B cell (primary cell): Measurements from ENCODE around the gene IL31. TPM values are rescaled to one million over a fixed set of nuclear protein-coding genes. Genes with fewer than 3 reads are reported as not detected.

Experiments used
- ATAC-seq: fragments of 200-7000 bp; cut with Tn5 transposase; one replicate; pipeline ENCODE4 v1.10.0; 2021; ENCODE audit warnings: low read depth, mild to moderate bottlenecking, moderate number of reproducible peaks, moderate library complexity
- CTCF ChIA-PET: fragments of 350-600 bp; sonication (Branson Sonifier 250); formaldehyde crosslinking; loops from one replicate; lab custom pipeline; 2021; ENCODE audit warnings: antibody characterized with exemption, inconsistent platforms; lab: Charles Lee
- POLR2A ChIA-PET: fragments of 350-600 bp; sonication (Branson Sonifier 250); formaldehyde crosslinking; loops from one replicate; lab custom pipeline; 2021; ENCODE audit warnings: antibody characterized with exemption; lab: Charles Lee
- DNase-seq: peaks from one replicate; pipeline ENCODE4 v3.0.0; 2013
- H2AFZ ChIP-seq: 2 replicates; pipeline ENCODE4 v1.6.1; 2012; ENCODE audit warnings: mild to moderate bottlenecking, low read depth, low read length; ENCODE audit not compliant: insufficient read depth, poor library complexity, severe bottlenecking
- H3K27ac ChIP-seq, 2 donors: 1 replicate in 1 of 2; 2 replicates in 1 of 2; pipeline ENCODE4 v1.5.1; 2012 to 2013; ENCODE audit warnings: low read length in 2 of 2, mild to moderate bottlenecking in 2 of 2, moderate library complexity in 1 of 2
- H3K27me3 ChIP-seq, 4 experiments: fragments of 200-600 bp in 1 of 4; sonication (generic) in 1 of 4; replicated peaks in 1 of 4; 1 replicate in 2 of 4; 2 replicates in 2 of 4; pipeline versions ENCODE4 v1.6.1 to v1.7.0; 2013 to 2016; ENCODE audit warnings: low read length in 3 of 4, mild to moderate bottlenecking in 2 of 4, mixed read lengths in 1 of 4, moderate library complexity in 1 of 4; ENCODE audit not compliant: insufficient read depth in 4 of 4, control insufficient read depth in 3 of 4; ENCODE audit errors: control extremely low read depth in 1 of 4
- H3K36me3 ChIP-seq, 2 experiments: replicated peaks in 1 of 2; 1 replicate in 1 of 2; 2 replicates in 1 of 2; pipeline versions ENCODE4 v1.6.1 to v1.7.1; 2013; ENCODE audit warnings: low read length in 1 of 2; ENCODE audit not compliant: insufficient read depth in 2 of 2, control insufficient read depth in 1 of 2; ENCODE audit errors: control extremely low read depth in 1 of 2, extremely low read depth in 1 of 2
- H3K4me1 ChIP-seq, 2 donors: fragments of 200-600 bp in 1 of 2; sonication (generic) in 1 of 2; 1 replicate in 1 of 2; 2 replicates in 1 of 2; pipeline versions ENCODE4 v1.5.1 to v1.6.1; 2013 to 2017; ENCODE audit warnings: low read length in 2 of 2; ENCODE audit not compliant: control insufficient read depth in 2 of 2, insufficient read depth in 2 of 2
- H3K4me2 ChIP-seq: replicated peaks from 2 replicates; pipeline ENCODE3; 2012; ENCODE audit warnings: mild to moderate bottlenecking, low read depth, low read length; ENCODE audit not compliant: poor library complexity, severe bottlenecking
- H3K4me3 ChIP-seq, 5 experiments: fragments of 200-600 bp in 1 of 5; sonication (generic) in 1 of 5; 1 replicate in 3 of 5; 2 replicates in 2 of 5; pipeline versions ENCODE4 v1.5.1 to v1.7.0; 2011 to 2016; ENCODE audit warnings: low read length in 4 of 5, mild to moderate bottlenecking in 4 of 5, low read depth in 2 of 5, control low read depth in 1 of 5, moderate library complexity in 1 of 5; ENCODE audit not compliant: insufficient read depth in 1 of 5; ENCODE audit errors: control extremely low read depth in 1 of 5, extremely low read depth in 1 of 5
- H3K79me2 ChIP-seq: fragments of 200-600 bp; sonication (generic); one replicate; pipeline ENCODE4 v1.6.0; 2016; ENCODE audit warnings: low read length; ENCODE audit not compliant: control insufficient read depth, insufficient read depth
- H3K9ac ChIP-seq: fragments of 200-600 bp; sonication (generic); 2 replicates; pipeline ENCODE4 v1.6.1; 2017; ENCODE audit warnings: mild to moderate bottlenecking, low read length, moderate library complexity
- H3K9me3 ChIP-seq, 3 donors: one replicate each; pipeline versions ENCODE4 v1.6.1 to v1.7.1; 2013; ENCODE audit warnings: low read length in 2 of 3; ENCODE audit not compliant: control insufficient read depth in 2 of 3, insufficient read depth in 1 of 3; ENCODE audit errors: control extremely low read depth in 1 of 3
- H4K20me1 ChIP-seq: 2 replicates; pipeline ENCODE4 v1.6.0; 2012; ENCODE audit warnings: mild to moderate bottlenecking, low read length; ENCODE audit not compliant: insufficient read depth, control insufficient read depth, poor library complexity, severe bottlenecking
- H3K27ac Mint-ChIP-seq: one replicate; pipeline ENCODE4 v1.8.0; 2021; ENCODE audit warnings: mixed read lengths
- H3K27me3 Mint-ChIP-seq: one replicate; pipeline ENCODE4 v1.8.0; 2021; ENCODE audit warnings: mixed read lengths
- H3K4me1 Mint-ChIP-seq: one replicate; pipeline ENCODE4 v1.8.0; 2021; ENCODE audit warnings: mixed read lengths
- H3K4me3 Mint-ChIP-seq: one replicate; pipeline ENCODE4 v1.8.0; 2021; ENCODE audit warnings: mixed read lengths
- H3K9me3 Mint-ChIP-seq: one replicate; pipeline ENCODE4 v1.8.0; 2022; ENCODE audit warnings: mixed read lengths; ENCODE audit not compliant: insufficient read depth
- CTCF ChIP-seq: fragments of 200-600 bp; IDR thresholded peaks from one replicate; pipeline ENCODE4 v1.8.0; 2022; ENCODE audit warnings: antibody characterized with exemption, mild to moderate bottlenecking
- EZH2 ChIP-seq: IDR thresholded peaks from 2 replicates; pipeline ENCODE4 v1.6.1; 2012; ENCODE audit warnings: borderline replicate concordance, low read depth, mild to moderate bottlenecking, moderate library complexity, low read length; ENCODE audit not compliant: insufficient read depth, poor library complexity, severe bottlenecking
- WGBS: methylation state at CpG from one replicate; pipeline ENCODE4 v1.1.5; 2013; ENCODE audit warnings: missing lambda C conversion rate; ENCODE audit not compliant: insufficient coverage; 5-methylcytosine and 5-hydroxymethylcytosine counted together
- intact Hi-C: fragments of 100-400 bp; cut with micrococcal nuclease; formaldehyde crosslinking; loops from one replicate; pipeline ENCODE4 v1.10.0; 2022
- polyA plus RNA-seq: library from polyadenylated mRNA; depleted of rRNA; stranded (reverse); fragments of >200 nt; gene quantifications from 2 replicates; pipeline ENCODE4 v1.2.3, GENCODE V29; 2012
- total RNA-seq, 2 donors: library from RNA; stranded (reverse); fragments of 120-200 nt in 1 of 2; gene quantifications; 1 replicate in 1 of 2; 2 replicates in 1 of 2; pipeline versions ENCODE4 v1.2.3 to v1.2.4, GENCODE V29; 2013 to 2022

Gene IL31
- total and polyA plus RNA-seq, 2 donors (not counting 1 experiment from before 2014, with no cell fraction given) = not detected

- Mint-ChIP-seq H3K4me1 (peaks cover 12% of the 10 kb centered on the region), H3K27me3 (peaks cover 16% of the 10 kb centered on the region), H3K27ac (no peak overlapping the region), H3K9me3 (no peaks in the 10 kb centered on the region), H3K4me3 (no peak overlapping the region)
- H4K20me1 ChIP-seq = no peaks in the 10 kb centered on the region
- H3K79me2 ChIP-seq = no peaks in the 10 kb centered on the region
- intact Hi-C loops = no loop called here
- CTCF ChIA-PET = no interaction called here
- peaks cover 0 to 8% (median 0%) of the 10 kb centered on the region in 3 donors for H3K9me3 ChIP-seq
- WGBS = 88% methylated on average over 26 of the region's 27 CpGs
- POLR2A ChIA-PET = no interaction called here
- no peak overlapping the region for H3K9ac ChIP-seq
- no peak for TF ChIP-seq EZH2
- no peak for TF ChIP-seq CTCF
- H2AFZ ChIP-seq = no peak overlapping the region
- H3K4me1 ChIP-seq = peaks cover 13 to 14% of the 10 kb centered on the region in 2 donors
- H3K4me3 ChIP-seq = no peak overlapping the region
- no peak for DNase-seq
- H3K4me2 ChIP-seq = no peak overlapping the region
- peaks cover 0 to 31% of the 10 kb centered on the region in 2 experiments for H3K36me3 ChIP-seq
- ATAC-seq = no peak
- no peak overlapping the region for H3K27ac ChIP-seq
- H3K27me3 ChIP-seq = peaks cover 0 to 34% (median 14%) of the 10 kb centered on the region in 4 experiments
Observed at GRCh38 chr12:122206111-122206881, 32.3 kb upstream of the IL31 start.
